Measurements from ENCODE around the gene RANBP17. TPM values are rescaled to one million over a fixed set of nuclear protein-coding genes. Genes with fewer than 3 reads are reported as not detected.
"Not testable (repeated sequence)": the region's sequence is repeated elsewhere in the genome, so short reads cannot be mapped to it uniquely, and the experiment has no call there.

RANBP17 gene
- total RNA-seq, 1 donor from 2014 or later = 0.56 TPM

GRCh38 chr5:170960567-170960966 is 98.7 kb downstream of the RANBP17 start:
- no peak for ATAC-seq

DNA sequence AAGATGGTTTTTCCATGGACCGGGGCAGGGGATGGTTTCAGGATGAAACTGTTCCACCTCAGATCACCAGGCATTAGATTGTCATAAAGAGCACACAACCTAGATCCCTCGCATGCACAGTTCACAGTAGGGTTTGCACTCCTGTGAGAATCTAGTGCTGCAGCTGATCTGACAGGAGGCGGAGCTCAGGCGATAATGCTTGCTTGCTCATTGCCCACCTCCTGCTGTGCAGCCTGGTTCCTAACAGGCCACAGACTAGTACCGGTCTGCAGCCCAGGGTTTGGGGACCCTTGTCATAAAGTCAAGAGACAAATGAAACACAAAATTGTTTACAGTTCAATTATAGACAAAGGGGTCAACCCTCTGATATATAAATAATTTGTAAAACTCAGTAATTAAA is 101.7 kb downstream of the RANBP17 start:
- no peak for ATAC-seq

GRCh38 chr5:170974461-170974860 is 112.6 kb downstream of the RANBP17 start:
- no peak for ATAC-seq

DNA sequence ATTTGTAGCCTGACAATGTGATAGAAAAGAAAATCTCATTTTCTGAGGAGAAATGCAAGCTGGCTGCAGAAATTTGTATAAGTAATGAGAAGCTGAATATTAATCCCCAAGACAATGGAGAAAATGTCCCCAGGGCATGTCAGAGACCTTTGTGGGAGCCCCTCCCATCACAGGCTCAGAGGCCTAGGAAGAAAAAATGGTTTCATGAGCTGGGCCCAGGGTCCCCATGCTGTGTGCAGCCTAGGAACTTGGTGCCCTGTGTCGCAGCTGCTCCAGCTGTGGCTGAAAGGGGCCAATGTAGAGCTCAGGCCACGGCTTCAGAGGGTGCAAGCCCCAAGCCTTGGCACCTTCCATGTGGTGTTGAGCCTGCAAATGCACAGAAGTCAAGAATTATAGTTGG is 118.4 kb downstream of the RANBP17 start:
- not testable (repeated sequence) for ATAC-seq

DNA sequence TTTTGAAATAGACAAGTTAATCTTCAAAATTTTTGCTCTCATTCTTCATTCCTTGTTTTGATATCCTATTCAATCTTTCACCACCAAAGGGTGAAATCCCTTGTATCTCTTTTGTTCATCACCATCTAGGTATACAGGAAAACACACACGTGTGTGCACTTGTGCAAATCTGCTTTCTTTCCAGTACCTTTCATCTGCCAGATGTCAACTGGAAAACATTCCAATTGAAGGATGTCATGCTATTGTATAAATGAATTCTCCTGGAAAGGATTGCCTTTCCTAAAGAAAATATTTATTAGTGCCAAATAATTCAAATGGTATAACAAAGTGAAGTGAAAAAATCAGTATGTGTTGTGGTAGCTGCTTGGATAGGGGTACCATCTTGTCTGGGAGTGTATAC is 123.7 kb downstream of the RANBP17 start:
- ATAC-seq = no peak

- no peak for ATAC-seq
Measured at GRCh38 chr5:170986598-170986997, 124.8 kb downstream of the RANBP17 start.

DNA sequence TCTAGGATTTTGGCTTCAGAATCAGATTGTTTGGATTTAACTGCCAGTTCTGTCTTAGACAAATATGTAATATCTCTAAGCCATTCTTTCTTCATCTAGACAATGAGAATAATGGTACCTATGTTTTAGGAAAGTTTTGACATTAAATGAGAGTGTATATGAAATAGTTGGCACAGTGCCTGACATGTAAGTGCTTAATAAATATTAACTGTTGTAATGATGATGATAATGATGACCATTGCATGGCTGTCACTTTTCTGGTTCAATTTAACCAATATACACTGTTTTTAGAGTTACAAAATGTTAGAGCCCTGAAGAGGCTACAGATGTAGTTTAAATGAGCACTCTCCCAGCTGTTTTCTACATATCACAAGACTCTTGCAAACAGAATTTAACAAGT is 131.7 kb downstream of the RANBP17 start:
- no peak for ATAC-seq

GRCh38 chr5:171010086-171010485 is 148.3 kb downstream of the RANBP17 start:
- no peak for ATAC-seq

DNA sequence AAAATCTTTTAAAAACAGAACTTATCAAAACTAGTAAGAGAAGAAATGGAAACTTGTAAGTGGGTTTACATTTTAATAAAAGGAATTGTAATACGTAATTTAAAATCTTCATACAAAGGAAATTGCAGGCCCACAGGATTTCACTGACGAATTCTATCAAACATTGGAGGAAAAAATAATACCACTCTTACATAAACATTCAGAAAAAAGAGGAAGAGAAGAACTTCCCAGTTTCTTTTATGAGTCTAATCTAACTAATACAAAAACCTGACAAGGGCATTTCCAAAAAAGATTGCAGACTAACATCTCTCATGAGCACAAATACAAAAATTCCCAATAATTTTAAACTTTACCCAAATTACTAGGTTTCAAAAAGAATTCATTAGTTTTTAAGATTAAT is 149.0 kb downstream of the RANBP17 start:
- ATAC-seq = no peak

- ATAC-seq = no peak
Measured at GRCh38 chr5:171023508-171023907, 161.7 kb downstream of the RANBP17 start.

- no peak for ATAC-seq
Measured at GRCh38 chr5:171024084-171024483, 162.3 kb downstream of the RANBP17 start.

DNA sequence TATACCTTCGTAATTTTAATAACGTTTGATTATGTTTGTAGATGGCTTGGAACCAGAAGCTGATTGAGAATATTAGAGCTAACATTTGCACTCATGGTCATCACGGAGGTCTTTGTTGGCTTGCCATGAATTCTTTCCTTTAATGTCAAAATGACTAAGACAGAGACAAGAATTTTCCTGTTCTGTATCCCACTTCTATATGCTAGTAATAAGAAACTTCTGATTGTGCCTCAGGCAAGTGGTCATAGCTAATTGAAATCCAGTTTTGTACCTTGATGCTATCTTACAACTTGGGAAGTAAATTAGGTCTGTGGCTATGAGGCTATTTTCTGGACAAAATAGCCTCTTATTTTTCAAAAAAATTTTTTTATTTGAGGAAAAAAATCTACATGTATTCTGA is 167.6 kb downstream of the RANBP17 start:
- no peak for ATAC-seq

DNA sequence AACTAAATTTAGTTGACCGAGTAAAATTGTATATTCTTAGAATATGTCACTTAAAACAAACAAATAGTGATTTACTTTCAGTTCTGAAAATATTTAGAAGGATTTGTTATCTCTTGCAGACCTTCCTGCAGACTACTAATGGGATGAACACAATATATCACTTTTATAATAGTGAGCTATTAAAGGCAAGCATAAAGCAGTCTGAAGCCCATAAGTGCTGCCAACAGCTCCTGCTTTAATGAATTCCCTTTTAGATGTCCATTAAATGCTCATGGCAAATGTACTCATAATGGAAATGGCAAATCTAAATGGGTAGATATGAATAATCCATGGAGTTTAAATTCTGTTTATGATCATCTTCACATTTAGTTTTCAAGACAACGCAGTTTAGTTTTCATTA is 170.2 kb downstream of the RANBP17 start:
- ATAC-seq = no peak

- ATAC-seq = no peak
Measured at GRCh38 chr5:171032435-171032973, 170.7 kb downstream of the RANBP17 start.

DNA sequence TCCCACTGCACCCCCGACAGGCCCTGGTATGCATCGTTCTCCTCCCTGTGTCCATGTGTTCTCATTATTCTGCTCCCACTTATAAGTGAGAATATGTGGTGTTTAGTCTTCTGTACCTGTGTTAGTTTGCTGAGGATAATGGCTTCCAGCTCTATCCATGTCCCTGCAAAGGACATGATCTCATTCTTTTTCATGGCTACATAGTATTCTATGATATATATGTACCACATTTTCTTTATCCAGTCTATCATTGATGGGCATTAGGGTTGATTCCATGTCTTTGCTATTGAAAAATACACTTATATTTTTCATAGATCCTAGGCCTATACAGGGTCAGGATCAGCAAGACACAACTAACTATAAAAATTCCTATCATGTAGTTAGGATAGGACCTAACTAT is 180.1 kb downstream of the RANBP17 start:
- not testable (repeated sequence) for ATAC-seq

DNA sequence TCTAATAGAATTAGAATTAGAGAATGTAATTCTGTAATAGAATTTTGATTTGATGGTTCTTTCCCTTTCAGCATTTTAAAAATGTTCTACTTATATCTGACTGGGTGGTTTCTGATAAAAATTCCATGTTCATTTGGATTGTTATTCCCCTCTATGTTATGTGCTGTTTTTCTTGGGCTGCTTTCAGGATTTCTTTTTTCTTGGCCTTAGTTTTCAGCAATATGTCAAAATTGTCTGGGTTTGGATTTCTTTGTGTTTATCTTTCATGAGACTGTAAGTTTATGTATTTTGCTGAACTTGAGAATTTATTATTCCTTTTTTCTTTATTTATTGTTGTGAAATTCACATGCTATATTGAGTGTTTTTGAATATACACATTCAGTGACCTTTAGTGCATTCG is 189.1 kb downstream of the RANBP17 start:
- ATAC-seq = no peak

GRCh38 chr5:171055875-171056454 is 194.1 kb downstream of the RANBP17 start:
- no peak for ATAC-seq

DNA sequence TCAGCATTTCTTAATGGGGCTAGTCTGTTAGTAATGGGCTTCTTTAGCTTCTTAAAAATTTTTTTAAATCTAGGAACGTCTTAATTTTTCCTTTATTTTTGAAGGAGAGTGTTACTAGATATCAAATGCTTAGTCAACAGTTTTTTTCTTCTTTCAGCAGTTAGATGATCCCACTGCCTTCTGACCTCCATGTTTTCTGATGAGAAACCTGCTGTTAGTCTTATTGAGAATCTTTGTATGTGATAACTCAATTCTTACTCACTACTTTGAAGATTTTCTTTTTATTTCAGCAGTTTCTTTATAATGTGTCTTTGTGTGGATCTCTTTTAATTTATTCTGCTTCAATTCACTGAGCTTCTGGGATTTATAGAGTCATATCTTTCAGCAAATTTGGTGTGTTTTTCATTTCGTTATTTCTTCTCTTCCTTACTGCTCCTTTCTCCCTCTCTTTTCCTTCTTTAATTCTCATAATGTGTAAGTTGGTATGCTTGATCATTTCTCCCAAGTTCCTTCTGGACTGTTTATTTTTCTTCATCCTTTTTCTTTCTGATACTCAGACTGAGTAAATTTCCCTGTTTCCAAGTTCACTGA is 205.8 kb downstream of the RANBP17 start:
- ATAC-seq = no peak

DNA sequence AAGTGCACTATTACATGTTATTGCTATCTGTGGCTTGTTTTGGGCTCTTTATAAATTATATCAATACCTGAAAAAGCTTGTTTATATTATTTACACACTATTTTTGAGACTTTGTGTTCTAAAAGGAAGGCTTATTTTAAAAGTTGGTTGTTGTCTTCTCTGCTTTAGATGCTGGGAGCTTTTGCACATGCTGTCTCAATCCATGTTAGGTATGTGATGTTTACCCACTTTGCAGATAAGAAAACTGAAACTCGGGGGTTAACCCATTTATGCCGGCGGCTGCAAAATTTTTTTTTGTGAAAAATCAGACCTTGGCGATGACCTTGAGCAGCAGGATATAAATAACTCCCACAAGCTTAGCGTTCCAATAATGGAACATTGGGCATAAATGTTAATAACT is 212.9 kb downstream of the RANBP17 start:
- ATAC-seq = no peak

GRCh38 chr5:171080186-171080938 is 218.5 kb downstream of the RANBP17 start:
- ATAC-seq = no peak

DNA sequence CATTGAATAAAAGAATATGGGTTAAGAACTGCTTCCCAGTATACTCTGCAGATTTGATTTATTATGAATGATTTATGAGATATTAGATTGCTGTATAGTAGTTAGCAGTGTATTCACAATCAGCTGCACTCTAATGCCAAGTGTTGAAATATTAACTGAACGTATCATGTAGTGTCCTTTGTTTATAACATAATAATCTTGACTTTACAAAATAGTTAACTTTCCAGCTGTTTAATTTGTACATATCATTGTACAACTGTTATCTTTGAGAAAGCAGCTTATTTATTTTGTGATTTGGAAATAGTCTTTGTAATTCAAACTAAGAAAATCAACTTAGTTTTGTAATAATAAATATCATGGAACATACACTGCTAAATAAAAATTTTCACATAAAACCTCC is 219.5 kb downstream of the RANBP17 start:
- no peak for ATAC-seq

DNA sequence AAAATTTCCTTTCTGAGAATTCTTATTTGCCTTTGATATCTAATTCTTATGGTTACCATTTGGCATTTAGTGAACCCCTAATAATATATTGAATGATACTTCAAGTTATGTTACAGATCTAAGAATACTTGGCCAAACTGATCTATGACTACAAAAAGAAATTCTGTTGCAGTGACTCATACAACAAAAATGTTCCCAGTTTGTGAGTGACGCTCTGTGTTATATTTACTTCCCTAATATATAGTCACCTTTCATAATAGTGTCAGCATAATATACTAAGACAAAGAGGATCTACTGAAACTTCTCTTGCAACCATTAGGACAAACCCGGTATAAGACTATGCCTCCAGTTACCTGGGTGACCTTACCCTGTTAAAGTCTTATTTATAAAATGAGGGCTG is 230.4 kb downstream of the RANBP17 start:
- ATAC-seq = no peak

DNA sequence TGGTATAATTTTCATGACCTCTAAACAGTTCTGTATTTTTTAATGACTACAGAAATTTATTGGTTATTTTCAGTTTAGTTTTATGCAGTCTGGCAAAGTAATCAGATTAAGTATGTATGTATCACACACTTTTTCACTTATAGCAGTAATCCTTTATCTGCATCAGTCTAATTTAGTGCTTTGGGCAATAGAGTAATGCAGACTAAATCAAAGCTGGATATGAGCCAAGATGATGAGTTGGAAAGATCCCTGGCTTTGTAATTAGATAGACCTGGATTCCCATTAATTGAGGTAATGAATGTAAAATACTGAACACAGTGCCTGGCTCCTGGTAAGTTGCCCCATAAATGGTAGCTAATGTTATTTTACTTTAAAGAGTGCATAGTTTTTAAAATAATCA is 231.8 kb downstream of the RANBP17 start:
- no peak for ATAC-seq

GRCh38 chr5:171094356-171094755 is 232.5 kb downstream of the RANBP17 start:
- ATAC-seq = no peak

Data from esophagus mucosa (tissue), 1 donor.